ENCODE measurements around the gene TMEM178B.

DNA sequence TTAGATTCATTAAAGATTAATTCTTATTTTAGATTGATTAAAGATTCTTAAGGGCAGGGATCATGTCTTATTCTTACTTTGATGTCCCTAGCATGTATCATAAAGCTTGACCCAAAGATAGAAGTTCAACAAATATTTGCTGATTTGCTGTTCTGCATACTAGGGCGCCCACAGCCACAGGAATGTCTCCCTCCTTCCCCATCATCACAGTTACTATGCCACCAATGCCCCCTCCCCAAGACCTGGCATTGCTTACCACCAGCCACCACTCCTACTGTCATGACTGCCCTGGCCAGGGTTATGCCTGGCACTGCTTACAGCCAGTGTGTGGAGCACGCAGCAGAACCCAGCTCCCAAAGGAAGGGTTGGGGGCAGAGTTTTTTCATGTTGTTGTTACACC is 390.7 kb downstream of the TMEM178B start:
- TF ChIP-seq, protein P1, sequence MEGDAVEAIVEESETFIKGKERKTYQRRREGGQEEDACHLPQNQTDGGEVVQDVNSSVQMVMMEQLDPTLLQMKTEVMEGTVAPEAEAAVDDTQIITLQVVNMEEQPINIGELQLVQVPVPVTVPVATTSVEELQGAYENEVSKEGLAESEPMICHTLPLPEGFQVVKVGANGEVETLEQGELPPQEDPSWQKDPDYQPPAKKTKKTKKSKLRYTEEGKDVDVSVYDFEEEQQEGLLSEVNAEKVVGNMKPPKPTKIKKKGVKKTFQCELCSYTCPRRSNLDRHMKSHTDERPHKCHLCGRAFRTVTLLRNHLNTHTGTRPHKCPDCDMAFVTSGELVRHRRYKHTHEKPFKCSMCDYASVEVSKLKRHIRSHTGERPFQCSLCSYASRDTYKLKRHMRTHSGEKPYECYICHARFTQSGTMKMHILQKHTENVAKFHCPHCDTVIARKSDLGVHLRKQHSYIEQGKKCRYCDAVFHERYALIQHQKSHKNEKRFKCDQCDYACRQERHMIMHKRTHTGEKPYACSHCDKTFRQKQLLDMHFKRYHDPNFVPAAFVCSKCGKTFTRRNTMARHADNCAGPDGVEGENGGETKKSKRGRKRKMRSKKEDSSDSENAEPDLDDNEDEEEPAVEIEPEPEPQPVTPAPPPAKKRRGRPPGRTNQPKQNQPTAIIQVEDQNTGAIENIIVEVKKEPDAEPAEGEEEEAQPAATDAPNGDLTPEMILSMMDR (conservative IDR thresholded peaks at IDR 0.05 in 1 of 2, IDR thresholded peaks at IDR 0.05 in 1 of 2; ENCODE audit: extremely low read depth in 1 of 2, insufficient read depth in 1 of 2, low read depth in 1 of 2, low read length in 2 of 2): no peak
- TF ChIP-seq EZH2 (IDR thresholded peaks at IDR 0.05; ENCODE audit: borderline replicate concordance, low read length): no peak
